ENCODE results near the gene SRSF2.

DNA sequence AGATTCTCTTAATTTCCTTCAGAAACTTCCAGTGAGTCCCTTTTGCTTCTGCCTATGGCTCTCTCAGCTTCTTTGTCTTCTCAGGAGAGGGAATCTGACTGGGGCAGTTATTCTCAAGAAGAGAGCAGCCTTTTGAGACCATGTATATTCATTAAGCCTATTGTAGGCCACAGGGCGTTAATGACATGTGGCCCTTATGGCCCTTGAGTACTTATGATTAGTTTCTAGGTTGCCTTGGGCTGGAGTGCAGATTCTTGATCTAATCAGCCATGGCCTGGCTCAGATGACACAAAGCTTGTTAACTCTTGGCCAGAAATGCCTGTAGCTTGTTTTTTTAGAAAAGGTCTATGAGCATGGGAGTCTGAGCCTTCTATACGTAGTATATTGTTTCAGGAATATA, 18.2 kb upstream of the SRSF2 start:
- no peak for TF ChIP-seq EZH2phosphoT487 (IDR thresholded peaks at IDR 0.05; ENCODE audit: insufficient read depth, low read depth)
- no peak for TF ChIP-seq EZH2 (IDR thresholded peaks at IDR 0.05; ENCODE audit: insufficient read depth, poor library complexity, severe bottlenecking)
